Mesenteric fat pad (tissue), 1 donor: Measurements from ENCODE around the gene KRT82. TPM values are rescaled to one million over a fixed set of nuclear protein-coding genes. Genes with fewer than 3 reads are reported as not detected.
"Not testable (repeated sequence)": the region's sequence is repeated elsewhere in the genome, so short reads cannot be mapped to it uniquely, and the experiment has no call there.

Experiments
- DNase-seq: peaks from one replicate; pipeline ENCODE4 v3.0.0-alpha.2; 2020; ENCODE audit warnings: low spot score
- long read RNA-seq: library from polyadenylated mRNA; unstranded; transcript quantifications from one replicate; pipeline ENCODE4 v2.0.0, GENCODE V29; 2020
- total RNA-seq: library from RNA; stranded (reverse); fragmentation: NEBNext Ultra II Directional; extraction: Animal tissue kit (Norgen Biotek cat#: 25700); gene quantifications from one replicate; pipeline ENCODE4 v1.2.1, GENCODE V29; 2021
- donor health status: DM: yes; HTN: yes; CAD: no.

KRT82 gene
- total RNA-seq: not detected
- long read RNA-seq: 0 reads

DNA sequence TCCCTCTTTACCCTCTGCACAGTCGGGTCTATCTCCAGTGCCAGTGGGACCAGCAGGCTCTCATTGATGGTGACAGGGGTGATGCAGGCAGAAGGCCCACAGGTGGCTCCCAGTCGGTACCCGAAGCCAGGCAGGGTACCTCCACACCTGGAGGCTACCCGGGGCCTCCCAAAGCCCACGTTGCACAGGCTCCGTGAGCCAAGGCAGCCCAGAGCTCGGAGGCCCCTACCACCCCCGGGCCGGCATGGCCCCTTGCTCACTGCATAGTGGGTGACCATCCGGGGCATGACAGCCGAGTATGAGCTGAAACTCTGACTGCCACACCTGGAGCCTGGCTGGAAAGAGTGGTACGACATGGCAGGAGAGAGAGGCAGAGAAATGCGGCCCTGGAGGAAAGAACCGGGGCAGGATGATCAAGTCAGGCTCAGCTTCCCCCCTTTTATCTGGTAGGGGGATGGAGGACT lies at the start of gene KRT82:
TSS of gene KRT82 (minus strand) at position 414 of the 464 bp plus-strand sequence. CDS start at position 356, 58 bp downstream.
- DNase-seq: no peak

DNA sequence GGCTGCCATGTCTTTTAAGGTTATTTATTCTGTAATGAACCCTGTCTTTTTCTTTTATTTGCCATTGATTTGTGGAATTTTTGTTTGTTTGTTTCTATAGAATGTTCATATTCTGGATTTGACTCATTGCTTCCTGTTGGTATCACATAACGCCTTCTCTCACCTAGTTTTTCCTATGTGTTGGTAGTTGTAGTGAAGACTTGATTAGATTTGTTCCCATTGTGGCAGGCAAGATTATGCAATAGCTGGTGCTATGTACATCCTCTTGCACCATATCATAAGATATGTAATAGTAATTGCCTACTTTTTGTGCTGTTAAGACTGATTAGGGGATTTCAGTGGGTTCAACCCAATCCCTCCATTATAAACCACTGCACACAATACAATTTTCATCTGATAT lies 49.7 kb upstream of the KRT82 start:
- DNase-seq: no peak

DNA sequence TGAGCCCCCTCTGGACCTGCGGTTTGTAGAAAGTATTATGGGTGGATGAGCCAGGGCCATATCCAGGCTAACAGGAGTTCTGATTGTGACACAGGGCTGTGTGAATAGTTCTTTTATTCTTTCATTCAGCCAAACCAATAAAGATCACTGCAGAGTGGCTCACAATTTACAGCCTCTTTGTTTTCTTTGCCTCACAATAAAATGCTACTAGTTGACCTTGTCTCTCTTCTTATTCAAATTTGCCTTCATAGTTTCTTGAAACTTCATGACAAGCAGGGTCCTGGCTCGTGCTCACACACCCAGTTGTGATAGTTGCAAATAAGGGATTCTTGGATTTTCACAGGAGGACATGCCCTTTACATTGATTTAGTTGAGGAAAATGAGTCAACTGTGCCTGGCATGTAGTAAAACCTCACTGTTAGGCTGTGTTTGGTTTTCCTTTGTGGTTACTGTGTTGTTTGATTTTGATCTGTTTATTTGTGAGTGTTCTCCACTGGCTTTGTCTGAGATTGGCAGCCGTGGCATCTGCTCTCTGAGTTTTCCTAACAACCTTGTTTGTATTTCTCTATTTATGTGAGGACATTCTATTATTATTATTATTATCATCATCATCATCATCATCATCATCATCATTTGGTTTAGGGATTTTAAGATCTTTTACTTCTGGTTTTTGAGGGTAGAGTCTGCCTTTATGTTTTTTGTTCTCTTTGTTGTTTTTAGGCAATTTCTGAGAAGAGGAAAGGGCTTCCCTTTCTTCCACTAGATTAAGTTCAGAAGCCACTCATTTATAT lies 48.5 kb upstream of the KRT82 start:
- DNase-seq: no peak

DNA sequence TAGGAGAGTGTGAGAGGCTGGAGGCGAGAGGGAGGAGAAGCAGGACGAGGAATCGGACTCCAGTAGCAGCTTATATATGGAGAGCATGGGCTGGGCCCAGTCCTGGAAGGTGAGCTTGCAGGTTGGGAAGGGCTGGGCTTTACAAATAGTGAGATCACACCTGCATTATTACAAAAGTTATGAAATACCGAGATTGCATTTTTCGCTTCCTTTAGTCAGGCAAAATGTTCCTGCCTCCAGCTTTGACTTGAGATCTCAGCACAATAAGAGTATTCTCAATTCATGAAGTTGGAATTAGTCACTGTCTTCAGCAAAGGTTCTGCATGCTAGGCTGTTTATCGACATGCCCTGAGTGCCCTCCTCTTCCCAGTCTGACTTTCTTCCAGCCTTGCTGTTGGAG lies 46.0 kb upstream of the KRT82 start, which contains the start of gene KRT6B:
TSS of gene KRT6B (minus strand) at position 46 of the 400 bp plus-strand sequence. CDS start 68 bp downstream, outside the sequence.
- no peak for DNase-seq

DNA sequence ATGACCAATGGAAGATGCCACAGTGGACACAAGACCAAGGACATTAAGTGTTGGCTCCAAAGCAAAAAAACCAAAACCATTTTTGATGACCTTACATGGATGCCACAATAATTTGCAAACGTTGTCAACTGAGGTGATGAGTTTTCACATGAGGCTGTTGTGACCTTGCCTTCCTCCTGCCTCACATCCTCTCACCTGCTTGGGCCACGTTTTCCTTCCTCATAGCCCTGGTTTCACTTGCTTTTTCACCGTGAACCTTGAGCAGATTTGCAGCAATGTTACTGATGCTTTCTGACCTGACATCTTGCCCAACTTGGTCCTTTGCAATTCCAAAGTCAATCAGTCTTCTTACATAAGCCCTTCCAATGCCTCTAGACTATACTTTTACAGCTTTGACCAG lies 42.1 kb upstream of the KRT82 start:
- no peak for DNase-seq

DNA sequence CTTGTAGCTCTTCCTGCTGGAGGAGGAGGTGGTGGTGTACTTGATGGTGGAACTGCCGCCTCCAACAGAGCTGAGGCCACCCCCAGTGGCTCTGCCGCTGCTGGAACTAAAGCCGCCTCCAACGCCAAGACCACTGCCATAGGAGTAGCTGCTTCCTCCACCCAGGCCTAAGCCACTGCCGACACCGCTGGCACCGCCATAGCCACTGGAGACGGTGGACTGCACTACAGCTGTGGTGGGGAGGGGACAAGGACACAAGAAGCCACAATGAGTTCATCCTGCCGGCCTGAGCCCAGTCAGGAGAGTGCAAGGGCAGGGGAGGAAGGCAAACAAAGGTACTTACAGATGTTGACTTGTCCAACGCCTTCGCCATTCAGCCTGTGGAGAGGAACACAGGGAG lies 41.1 kb upstream of the KRT82 start:
- not testable (repeated sequence) for DNase-seq

DNA sequence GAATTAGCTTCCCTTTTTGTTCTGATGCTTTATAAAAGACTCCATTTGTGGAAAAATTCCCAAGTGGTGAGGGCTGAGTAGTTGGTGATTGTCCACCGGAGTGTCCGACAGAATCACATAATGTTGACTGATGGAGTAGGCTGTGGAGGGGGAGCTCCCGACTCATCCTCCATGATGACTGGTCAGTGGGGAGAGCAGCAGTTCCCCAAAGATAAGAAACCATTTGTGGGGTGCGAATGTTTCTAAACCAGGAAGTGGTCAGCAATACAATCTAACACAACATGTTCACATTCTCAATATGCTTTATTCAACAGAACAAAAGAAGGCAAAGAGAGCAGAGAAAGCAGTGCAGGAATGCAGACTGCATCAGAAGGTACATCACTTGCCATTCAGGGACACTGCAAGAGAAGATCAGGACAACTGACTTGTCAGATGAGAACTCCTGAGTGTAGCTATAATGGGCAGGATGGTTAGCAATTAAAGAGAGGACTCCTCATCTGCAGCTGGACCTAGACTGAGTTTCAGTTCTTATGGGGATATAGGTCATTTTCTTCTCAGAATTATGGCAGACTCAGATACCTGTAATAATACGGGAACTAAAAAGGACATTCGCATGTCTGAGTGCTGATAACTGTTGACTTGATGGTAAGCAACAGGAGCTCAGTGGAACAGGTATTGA lies 40.4 kb upstream of the KRT82 start:
- DNase-seq: no peak

DNA sequence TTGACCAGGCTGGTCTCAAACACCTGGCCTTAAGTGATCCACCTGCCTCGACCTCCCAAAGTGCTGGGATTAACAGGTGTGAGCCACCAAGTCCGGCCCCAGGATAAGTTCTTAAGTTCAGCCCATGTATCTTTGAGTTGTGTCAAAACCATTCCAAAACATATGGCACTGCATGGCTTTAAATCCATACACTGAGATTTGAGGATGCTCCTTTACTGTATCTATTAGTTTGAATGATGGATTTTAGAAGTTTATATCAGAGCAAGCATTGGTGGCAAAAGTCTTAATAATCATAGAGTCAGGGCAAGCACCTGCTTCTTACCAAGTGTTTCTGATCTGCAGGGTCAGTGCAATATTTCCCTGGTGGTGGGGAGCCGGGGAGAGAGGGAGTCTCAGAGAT lies 39.7 kb upstream of the KRT82 start:
- no peak for DNase-seq

DNA sequence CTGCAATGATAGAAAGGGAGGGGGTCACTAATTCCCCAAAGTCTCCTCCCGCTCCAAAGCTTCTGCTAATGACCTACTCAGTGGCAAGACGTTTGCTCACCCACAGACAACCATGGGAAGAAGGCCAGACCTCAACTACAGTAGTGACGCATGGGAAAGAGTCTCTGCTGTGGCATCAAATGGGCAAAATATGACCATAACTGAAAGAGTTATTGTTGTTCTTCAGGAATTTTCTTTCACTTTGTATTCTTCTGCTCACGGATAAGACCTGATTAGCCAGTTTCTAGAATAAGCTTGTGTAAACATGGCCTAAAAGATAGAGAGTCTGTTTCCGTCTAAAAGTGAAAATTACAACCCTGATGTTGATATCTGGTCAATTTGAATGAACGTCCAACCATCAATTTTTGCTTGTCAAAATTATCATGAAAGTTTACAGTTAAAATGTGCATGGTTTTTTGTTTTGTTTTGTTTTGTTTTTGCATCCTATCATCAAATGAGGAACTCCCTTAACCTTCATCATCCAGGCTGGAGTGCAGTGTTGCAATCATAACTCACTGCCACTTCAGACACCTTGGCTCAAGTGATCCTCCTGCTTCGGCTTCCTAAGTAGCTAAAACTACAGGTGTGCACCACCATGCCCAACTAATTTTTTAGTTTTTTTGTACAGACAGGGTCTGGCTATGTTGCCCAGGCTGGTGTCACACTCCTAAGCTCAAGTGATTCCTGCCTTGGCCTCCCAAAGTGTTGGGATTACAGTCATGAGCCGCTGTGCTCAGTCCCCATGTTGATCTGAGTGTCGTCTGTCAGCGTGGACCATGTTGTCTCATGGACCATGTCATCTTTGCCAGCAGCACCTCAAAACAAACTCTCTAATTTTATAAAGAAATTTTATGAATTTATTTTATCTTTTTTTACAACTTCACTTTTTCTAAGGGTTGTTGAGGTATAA lies 38.8 kb upstream of the KRT82 start:
- no peak for DNase-seq

DNA sequence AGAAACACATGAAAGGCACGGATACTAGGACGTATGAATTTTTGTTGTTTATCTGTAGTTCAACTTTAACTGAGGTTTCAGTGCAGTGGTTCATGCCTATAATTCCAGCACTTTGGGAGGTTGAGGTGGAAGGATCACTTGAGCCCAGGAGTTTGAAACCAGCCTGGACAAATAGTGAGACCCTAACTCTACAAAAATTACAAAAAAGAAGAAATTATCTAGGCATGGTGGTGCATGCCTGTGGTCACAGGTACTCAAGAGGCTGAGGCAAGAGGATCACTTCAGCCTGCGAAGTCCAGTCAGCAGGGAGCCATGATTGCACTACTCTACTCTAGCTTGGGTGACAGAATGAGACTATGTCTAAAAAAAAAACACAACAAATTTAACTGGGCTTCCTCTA lies 37.8 kb upstream of the KRT82 start:
- no peak for DNase-seq

DNA sequence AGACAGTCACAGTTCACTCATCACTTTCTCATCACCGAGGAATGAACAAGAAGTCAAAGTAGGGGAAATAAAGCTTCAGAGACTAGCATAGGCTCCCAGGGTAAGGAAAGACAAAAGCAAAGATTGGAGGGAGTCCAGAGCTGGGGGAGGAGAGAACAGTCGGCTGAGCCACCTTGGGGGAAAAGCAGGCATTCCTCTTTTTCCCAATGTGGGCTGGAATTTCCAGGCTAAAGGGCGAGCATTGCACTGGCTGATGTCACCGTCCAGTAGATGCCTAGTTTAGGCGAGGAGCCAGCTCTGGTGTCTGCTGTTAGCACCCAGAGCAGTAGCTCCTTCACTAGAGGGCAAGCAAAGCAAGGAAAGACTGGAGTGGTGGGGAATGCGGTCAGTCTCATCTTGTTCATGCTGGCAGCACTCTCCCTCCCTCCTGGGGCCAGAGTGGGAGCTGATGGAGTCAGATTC lies 36.5 kb upstream of the KRT82 start:
- no peak for DNase-seq

DNA sequence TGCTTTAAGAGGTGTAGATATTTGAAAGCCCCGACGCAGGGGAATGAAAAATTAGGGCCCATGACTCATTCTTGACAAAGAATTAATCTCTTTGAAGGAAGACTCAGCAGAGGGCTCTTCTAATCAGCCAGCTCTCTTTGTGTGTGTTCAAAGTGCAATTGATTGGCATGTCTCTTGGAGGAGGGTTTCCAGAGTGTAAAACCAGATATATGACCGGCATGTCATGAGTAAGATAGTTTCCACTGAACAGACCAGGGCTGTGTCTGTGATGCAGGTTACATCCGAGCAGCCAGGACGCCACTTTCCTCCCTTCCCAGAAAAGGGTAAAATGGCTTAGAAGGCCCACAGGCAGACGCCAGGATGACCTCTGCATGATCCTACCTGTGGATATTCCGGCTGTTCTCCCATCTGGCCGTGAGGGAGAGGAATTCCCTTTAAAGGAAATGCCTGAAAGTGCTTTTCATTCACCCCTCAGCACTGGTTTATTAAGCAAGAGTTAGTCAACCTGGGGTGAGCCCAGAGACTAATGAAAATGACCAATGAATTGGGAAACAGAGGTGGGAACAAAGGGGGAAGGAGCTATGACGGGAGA lies 35.3 kb upstream of the KRT82 start:
- DNase-seq: no peak

DNA sequence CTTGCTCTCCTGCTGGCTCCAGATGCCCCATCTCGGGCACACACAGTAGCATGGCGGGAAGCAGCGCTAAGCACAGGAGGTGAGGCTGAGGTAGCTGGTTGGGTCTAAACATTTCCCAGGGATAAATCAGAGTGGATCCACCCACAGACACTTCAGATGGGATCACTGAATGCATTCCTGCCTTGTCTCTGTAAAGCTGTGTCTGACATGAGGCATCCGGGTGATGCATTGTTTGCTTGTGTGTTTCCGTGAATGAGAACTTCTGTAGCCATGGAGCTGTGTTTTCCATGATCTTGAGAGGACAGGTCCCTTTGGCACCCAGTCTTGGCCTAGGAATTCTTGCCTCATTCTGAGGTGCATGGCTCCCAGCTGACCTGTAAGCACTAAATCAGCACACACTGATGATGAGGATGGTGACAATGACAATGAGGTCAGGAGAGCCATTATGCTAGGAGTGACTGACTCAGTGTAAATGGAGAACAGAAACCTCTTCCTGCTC lies 34.7 kb upstream of the KRT82 start:
- no peak for DNase-seq

DNA sequence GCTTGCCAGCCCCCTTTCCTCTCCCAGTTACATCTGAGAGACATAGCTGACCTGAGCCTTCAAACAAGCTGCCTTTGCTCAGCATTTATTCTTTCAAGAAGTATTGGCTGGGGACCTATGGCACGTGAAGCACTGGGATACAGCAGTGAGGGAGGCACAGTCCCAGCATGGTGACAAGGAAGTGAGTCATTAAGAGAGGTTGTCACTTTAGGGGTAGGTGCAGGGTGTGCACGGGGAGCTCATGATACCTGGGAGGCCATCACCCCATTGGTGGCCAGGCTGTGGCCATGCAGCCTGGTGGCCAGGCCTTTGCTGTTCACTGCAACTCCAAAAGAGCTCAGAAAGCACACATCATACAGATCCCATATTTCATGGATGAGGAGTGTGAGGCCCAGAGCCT lies 33.7 kb upstream of the KRT82 start:
- no peak for DNase-seq

DNA sequence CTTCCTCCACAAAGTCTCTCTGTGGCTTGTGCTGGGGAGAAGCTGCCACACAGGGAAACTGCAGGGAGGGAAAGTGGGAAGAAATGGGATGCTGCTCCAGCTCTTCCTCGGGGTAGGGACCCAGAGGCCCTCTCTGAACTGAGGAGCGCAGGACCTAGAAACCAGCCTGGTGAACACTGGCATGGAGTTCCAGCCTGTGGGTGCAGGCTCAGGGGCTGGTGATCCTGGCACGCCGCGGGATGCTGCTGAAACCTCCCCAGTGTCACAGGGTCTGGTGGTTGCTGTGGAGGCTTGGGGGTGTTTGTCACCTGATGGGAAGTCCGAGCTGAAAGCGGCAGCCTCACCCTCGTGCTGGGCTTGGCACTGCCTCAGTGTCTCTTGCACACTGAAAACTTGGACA lies 33.3 kb upstream of the KRT82 start:
- DNase-seq: no peak

DNA sequence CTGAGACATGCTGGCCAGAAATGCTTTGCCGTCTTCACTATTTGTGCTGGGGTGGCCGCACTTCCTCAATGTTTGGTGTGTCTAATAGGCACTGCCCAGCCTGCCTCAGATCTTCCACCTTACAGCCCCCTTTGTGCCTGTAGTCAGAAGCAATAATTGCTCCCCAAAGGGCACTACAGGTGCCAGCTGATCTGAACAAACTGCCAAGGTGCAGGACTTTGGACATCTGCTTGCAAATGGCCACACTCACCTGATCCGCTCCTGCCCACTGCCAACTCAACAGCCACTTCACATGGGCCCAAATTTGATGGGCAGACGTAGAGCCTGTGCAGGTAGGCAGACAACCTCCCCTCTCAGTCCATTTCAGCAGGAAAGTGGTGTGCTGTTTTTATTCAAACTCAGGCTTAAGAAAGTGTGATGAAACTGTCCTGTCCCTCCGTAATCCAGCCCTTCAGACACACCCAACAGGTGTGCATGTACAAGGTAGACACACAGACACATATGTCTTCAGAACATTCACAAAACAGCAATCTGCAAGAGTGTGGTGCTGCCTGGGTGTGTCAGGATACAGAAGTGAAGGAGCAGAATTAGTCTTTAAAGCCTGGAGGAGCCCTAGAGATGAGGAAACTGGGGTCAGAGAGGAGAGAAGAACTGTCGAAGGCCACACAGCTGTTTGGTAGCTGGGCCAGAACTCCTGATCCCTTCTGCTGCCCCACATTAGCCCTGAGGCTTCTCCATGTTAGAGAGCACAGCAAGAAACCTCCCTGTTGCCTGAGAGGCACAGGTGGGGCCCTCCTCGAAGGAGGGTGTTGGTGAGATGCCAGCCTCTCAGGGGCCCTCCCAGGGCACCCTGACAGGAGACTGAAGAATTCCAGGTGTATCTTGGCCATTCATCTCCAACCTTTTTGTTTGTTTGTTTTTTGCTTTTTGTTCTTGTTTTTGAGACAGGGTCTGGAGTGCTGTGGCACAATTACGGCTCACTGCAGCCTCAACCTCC lies 32.5 kb upstream of the KRT82 start:
- no peak for DNase-seq

DNA sequence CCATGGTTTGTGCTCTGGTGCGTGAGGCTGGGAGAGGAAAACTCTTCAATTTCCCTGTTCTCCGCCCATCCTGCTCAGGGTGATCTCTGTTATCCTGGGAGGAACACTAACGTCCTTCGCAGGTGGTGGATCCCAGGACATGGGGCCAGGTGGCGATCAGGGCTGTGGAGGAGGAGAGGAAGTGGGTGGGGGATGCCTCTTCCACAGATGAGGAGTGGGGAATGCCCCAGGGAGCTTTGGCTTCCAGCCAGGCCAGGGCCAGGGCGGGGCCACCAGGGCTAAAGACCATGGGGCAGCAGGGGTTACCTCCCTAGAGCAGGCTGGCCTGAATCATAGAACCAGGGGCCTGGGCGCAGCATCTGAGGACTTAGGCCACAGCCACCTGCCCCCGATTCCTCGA lies 31.4 kb upstream of the KRT82 start:
- no peak for DNase-seq

DNA sequence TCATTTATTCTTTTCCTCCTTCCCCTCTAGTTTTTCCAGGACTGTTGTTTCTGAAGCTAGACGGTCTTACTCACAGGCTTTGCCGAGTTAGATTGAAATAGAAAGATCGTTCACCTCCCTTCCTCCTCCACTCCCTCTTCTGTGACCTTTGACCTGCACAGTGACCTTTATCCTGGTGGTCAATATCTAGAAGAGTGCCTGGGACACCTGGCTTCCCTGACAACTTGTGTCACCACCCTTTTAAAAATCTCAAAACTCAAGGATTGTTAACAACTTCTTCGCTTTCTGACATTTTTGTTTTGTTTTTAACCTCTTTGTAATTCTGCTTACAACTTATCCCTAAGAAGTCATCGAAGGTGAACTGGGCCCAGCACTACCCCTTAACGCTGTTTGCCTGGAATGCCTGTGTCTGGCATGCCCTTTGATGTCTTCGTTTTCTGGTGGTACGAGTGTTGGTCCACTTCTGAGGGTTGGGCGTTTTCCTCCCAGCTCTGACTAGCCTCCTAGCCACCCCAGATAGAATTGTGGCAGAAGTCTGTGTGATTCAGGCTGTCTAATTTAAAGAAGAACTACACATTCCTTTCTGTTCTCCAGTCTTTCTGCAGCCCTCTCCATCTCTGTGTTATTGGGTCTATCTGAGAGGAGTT lies 30.8 kb upstream of the KRT82 start:
- DNase-seq: no peak
